Measurements from ENCODE around the gene LMBR1L. TPM values are rescaled to one million over a fixed set of nuclear protein-coding genes. Genes with fewer than 3 reads are reported as not detected.

LMBR1L gene
- total and polyA plus RNA-seq, 2 of the 13 experiments (the other 11 are each of a cell fraction or from before 2014, with no cell fraction given) = 12.2 to 65.9 TPM

- TF ChIP-seq HIC2 (CRISPR knock-in tag; IDR thresholded peaks at IDR 0.05; ENCODE audit: low read depth) = no peak
- peak; percentile 69 for TF ChIP-seq BATF2 (CRISPR knock-in tag; IDR thresholded peaks at IDR 0.05)
- TF ChIP-seq ZNF850 (CRISPR knock-in tag; conservative IDR thresholded peaks at IDR 0.05) = peak; percentile 95
- peak; percentile 95; the same call in 1 of the 2 replicates for TF ChIP-seq GLI4 (CRISPR knock-in tag; IDR thresholded peaks at IDR 0.05; ENCODE audit: borderline replicate concordance)
- TF ChIP-seq LCORL (IDR thresholded peaks at IDR 0.05) = no peak
- peak; percentile 61; the same call in 1 of the 2 replicates for TF ChIP-seq LCORL (CRISPR knock-in tag; IDR thresholded peaks at IDR 0.05)
- peak; percentile 87 for TF ChIP-seq HOXA3 (CRISPR knock-in tag; IDR thresholded peaks at IDR 0.05)
- TF ChIP-seq ZNF564 (CRISPR knock-in tag; IDR thresholded peaks at IDR 0.05) = peak; percentile 81; the same call in 1 of the 2 replicates
- TF ChIP-seq DNMT1 (CRISPR knock-in tag; IDR thresholded peaks at IDR 0.05) = peak; percentile 24; the same call in 1 of the 2 replicates
- TF ChIP-seq ZNF335 (CRISPR knock-in tag; IDR thresholded peaks at IDR 0.05) = peak; percentile 91
- peak; percentile 90 for TF ChIP-seq PHF8 (CRISPR knock-in tag; IDR thresholded peaks at IDR 0.05)
- 0 out of 2 replicates have a peak, but pooled peaks have one; percentile 39 for TF ChIP-seq ZBTB34 (CRISPR knock-in tag; IDR thresholded peaks at IDR 0.05)
- 0 out of 2 replicates have a peak, but pooled peaks have one; percentile 86 for TF ChIP-seq ZNF691 (CRISPR knock-in tag; IDR thresholded peaks at IDR 0.05; ENCODE audit: borderline replicate concordance, low read depth)
- peak; percentile 63; the same call in 1 of the 2 replicates for TF ChIP-seq SALL2 (CRISPR knock-in tag; IDR thresholded peaks at IDR 0.05)
- peak; percentile 63; the same call in 1 of the 2 replicates for TF ChIP-seq KLF13 (CRISPR knock-in tag; IDR thresholded peaks at IDR 0.05)
- peak; percentile 57 for TF ChIP-seq PAXIP1 (CRISPR knock-in tag; conservative IDR thresholded peaks at IDR 0.05)
- TF ChIP-seq ARHGAP35 (CRISPR knock-in tag; IDR thresholded peaks at IDR 0.05; ENCODE audit: borderline replicate concordance) = no peak; the same call in 1 of the 2 replicates
- peak; percentile 92; the same call in 1 of the 2 replicates for TF ChIP-seq TIGD3 (CRISPR knock-in tag; IDR thresholded peaks at IDR 0.05; ENCODE audit: borderline replicate concordance)
Measured at GRCh38 chr12:49060237-49061156, 50.1 kb downstream of the LMBR1L start, which contains the start of gene KMT2D (continued).
